ENCODE results near the gene SH3PXD2B.

DNA sequence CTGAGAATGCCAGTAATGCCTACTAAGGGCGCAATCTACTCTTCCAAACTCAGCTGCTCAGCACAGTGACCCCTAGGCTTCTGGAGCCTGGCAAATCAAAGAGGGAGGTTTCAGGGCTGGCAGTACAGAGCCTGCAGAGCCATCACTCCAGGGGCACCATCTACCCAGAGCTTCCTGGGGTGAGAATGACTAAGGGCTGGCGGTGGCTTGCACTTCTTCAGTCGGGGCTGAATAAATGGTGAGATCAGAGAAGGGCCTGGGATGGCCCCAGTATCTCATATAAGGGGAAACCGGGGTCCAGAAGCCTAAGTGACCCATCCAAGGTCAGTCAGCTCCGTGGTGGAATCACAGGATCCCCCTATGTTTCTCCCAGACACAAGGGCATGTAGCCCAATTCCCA, 5.3 kb downstream of the SH3PXD2B start:
- TF ChIP-seq EZH2phosphoT487 (IDR thresholded peaks at IDR 0.05; ENCODE audit: insufficient read depth, low read depth): no peak
- TF ChIP-seq EZH2 (IDR thresholded peaks at IDR 0.05; ENCODE audit: insufficient read depth, poor library complexity, severe bottlenecking): no peak
